ENCODE results near the gene PTPRN2. TPM values are rescaled to one million over a fixed set of nuclear protein-coding genes. Genes with fewer than 3 reads are reported as not detected.

Gene PTPRN2
- total and polyA plus RNA-seq, 9 of the 15 experiments (the other 6 are each of a cell fraction or from before 2014, with no cell fraction given), result not detected

DNA sequence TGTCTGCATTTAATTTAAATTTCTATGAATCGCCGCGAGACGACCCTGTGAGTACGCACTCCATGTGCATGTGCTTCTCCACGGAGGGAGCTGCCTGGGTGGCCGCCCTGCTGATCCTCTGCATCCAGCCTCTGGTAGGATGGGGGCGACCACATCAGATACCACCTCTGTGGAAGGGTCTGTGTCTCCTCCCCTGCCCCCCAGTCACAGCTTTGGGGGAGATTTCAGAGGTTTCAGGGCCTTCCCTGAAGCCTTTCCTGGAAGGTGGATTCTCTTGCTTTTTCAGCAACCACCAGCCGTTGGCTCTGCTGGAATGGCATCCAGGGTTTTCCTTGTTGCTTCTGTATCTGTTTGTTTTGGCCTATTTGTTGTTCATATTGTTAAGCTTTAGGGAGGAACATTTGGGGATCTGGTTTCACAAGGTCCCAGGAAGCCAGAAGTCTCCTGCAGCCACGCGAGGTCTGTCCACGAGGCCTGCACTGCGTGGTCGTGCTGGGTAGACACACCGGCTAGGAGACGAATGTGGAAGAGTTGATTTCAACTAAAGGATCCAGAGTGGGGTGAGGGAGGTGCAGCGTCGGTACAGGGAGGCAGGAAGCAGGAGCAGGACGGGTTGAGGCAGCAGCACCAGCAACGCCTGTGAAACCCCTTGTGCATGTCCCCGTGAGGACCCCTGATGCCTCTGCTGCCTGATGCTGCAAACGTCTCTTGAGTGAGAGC, 329.1 kb downstream of the PTPRN2 start:
- DNase-seq (ENCODE audit: extremely low read depth in 1 of 4, low spot score in 3 of 4), result no peak
- no peak overlapping the region for H3K4me3 ChIP-seq
- no peak overlapping the region for H3K4me2 ChIP-seq (ENCODE audit: insufficient read depth, low read length)
- H2AFZ ChIP-seq (ENCODE audit: low read depth, low read length), result no peak overlapping the region
- H3K36me3 ChIP-seq (ENCODE audit: control insufficient read depth, insufficient read depth, low read length), result no peaks in the 10 kb centered on the region
- ChIA-PET CTCF (ENCODE audit: low intra/inter-chr PET ratio) (no interaction called here), POLR2A (no interaction called here)
- no TSS peak for BruUV-seq (replicated peaks)
- in situ Hi-C loops (cut with MboI), result no loop called here
- no peaks in the 10 kb centered on the region for H3K4me1 ChIP-seq (replicated peaks in 1 of 2; ENCODE audit: control insufficient read depth in 2 of 2, insufficient read depth in 2 of 2, low read length in 2 of 2)
- H3K9me3 ChIP-seq (replicated peaks; ENCODE audit: control insufficient read depth, insufficient read depth, low read depth, low read length), result peaks cover 9% of the 10 kb centered on the region; the same call in 1 of the 2 replicates
- intact Hi-C loops (cut with micrococcal nuclease), result no loop called here
- no peak for ATAC-seq
- peaks cover 21 to 48% of the 10 kb centered on the region in 2 experiments; a peak in 4 of 5 replicates for H3K27me3 ChIP-seq (ENCODE audit: control insufficient read depth in 2 of 2, insufficient read depth in 2 of 2, low read length in 2 of 2)
- H4K20me1 ChIP-seq (replicated peaks; ENCODE audit: control insufficient read depth, insufficient read depth, low read length), result peaks cover 9% of the 10 kb centered on the region; the same call in 1 of the 2 replicates
- H3K27ac ChIP-seq (ENCODE audit: extremely low read depth, low read depth, low read length), result no peak overlapping the region
- no peak for FAIRE-seq
- H3K79me2 ChIP-seq (ENCODE audit: control insufficient read depth, insufficient read depth, low read length), result no peaks in the 10 kb centered on the region
- H3K9me1 ChIP-seq (ENCODE audit: control insufficient read depth, insufficient read depth, low read length), result no peaks in the 10 kb centered on the region
- no peak for TF ChIP-seq EP400 (IDR thresholded peaks at IDR 0.05)
- TF ChIP-seq, protein P1, sequence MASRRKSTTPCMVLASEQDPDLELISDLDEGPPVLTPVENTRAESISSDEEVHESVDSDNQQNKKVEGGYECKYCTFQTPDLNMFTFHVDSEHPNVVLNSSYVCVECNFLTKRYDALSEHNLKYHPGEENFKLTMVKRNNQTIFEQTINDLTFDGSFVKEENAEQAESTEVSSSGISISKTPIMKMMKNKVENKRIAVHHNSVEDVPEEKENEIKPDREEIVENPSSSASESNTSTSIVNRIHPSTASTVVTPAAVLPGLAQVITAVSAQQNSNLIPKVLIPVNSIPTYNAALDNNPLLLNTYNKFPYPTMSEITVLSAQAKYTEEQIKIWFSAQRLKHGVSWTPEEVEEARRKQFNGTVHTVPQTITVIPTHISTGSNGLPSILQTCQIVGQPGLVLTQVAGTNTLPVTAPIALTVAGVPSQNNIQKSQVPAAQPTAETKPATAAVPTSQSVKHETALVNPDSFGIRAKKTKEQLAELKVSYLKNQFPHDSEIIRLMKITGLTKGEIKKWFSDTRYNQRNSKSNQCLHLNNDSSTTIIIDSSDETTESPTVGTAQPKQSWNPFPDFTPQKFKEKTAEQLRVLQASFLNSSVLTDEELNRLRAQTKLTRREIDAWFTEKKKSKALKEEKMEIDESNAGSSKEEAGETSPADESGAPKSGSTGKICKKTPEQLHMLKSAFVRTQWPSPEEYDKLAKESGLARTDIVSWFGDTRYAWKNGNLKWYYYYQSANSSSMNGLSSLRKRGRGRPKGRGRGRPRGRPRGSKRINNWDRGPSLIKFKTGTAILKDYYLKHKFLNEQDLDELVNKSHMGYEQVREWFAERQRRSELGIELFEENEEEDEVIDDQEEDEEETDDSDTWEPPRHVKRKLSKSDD (conservative IDR thresholded peaks at IDR 0.05; ENCODE audit: low read length), result no peak
- no peak for TF ChIP-seq ETV1 (tag; conservative IDR thresholded peaks at IDR 0.05; ENCODE audit: low read depth)
- TF ChIP-seq ZNF644 (tag; IDR thresholded peaks at IDR 0.05; ENCODE audit: low read depth), result no peak
- no peak for TF ChIP-seq ZNF444 (CRISPR knock-in tag; IDR thresholded peaks at IDR 0.05)
- TF ChIP-seq RNF2 (IDR thresholded peaks at IDR 0.05), result no peak
- TF ChIP-seq, protein P2, sequence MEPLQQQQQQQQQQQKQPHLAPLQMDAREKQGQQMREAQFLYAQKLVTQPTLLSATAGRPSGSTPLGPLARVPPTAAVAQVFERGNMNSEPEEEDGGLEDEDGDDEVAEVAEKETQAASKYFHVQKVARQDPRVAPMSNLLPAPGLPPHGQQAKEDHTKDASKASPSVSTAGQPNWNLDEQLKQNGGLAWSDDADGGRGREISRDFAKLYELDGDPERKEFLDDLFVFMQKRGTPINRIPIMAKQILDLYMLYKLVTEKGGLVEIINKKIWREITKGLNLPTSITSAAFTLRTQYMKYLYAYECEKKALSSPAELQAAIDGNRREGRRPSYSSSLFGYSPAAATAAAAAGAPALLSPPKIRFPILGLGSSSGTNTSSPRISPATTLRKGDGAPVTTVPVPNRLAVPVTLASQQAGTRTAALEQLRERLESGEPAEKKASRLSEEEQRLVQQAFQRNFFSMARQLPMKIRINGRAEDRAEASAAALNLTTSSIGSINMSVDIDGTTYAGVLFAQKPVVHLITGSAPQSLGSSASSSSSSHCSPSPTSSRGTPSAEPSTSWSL (CRISPR knock-in tag; IDR thresholded peaks at IDR 0.05; ENCODE audit: borderline replicate concordance), result no peak
- no peak for TF ChIP-seq TCF3 (CRISPR knock-in tag; IDR thresholded peaks at IDR 0.05)
- TF ChIP-seq, protein P3, sequence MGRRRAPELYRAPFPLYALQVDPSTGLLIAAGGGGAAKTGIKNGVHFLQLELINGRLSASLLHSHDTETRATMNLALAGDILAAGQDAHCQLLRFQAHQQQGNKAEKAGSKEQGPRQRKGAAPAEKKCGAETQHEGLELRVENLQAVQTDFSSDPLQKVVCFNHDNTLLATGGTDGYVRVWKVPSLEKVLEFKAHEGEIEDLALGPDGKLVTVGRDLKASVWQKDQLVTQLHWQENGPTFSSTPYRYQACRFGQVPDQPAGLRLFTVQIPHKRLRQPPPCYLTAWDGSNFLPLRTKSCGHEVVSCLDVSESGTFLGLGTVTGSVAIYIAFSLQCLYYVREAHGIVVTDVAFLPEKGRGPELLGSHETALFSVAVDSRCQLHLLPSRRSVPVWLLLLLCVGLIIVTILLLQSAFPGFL (CRISPR knock-in tag; IDR thresholded peaks at IDR 0.05), result no peak
- TF ChIP-seq SPI1 (IDR thresholded peaks at IDR 0.05; ENCODE audit: borderline replicate concordance, low read depth, low read length), result no peak
- no peak for TF ChIP-seq ETV5 (CRISPR knock-in tag; IDR thresholded peaks at IDR 0.05; ENCODE audit: low read depth)
- TF ChIP-seq HLTF (IDR thresholded peaks at IDR 0.05), result no peak
- no peak for TF ChIP-seq KDM1A (IDR thresholded peaks at IDR 0.05)
- TF ChIP-seq TEAD2 (tag; IDR thresholded peaks at IDR 0.05), result no peak
- no peak for TF ChIP-seq ILK (tag; IDR thresholded peaks at IDR 0.05; ENCODE audit: borderline replicate concordance, low read depth)
- TF ChIP-seq ZNF696 (CRISPR knock-in tag; conservative IDR thresholded peaks at IDR 0.05), result no peak
- no peak for TF ChIP-seq CBX8 (IDR thresholded peaks at IDR 0.05; ENCODE audit: borderline replicate concordance, extremely low read depth, low read depth, low read length, poor library complexity, severe bottlenecking)
- TF ChIP-seq GTF2E2 (tag; IDR thresholded peaks at IDR 0.05), result no peak
- H3K9ac ChIP-seq (ENCODE audit: insufficient read depth in 1 of 2, low read depth in 2 of 2, low read length in 2 of 2), result no peak overlapping the region
- 1% methylated on average over 22 of the region's 22 CpGs for WGBS (ENCODE audit: insufficient coverage, low coverage, missing lambda C conversion rate)
